RWPE2 (cell line): ENCODE results near the gene DIDO1.

Experiments
- ATAC-seq: fragments of 200-7000 bp; cut with Tn5 transposase; 3 replicates; pipeline ENCODE4 v1.9.1; 2021; ENCODE audit warnings: low read depth
- DNase-seq: peaks from one replicate; pipeline ENCODE4 v3.0.0-alpha.2; 2020; ENCODE audit warnings: low spot score
- H3K27ac ChIP-seq: fragments of 450-650 bp; 2 replicates; pipeline ENCODE4 v1.5.1; 2017; ENCODE audit warnings: mild to moderate bottlenecking; ENCODE audit not compliant: poor library complexity, severe bottlenecking
- H3K27me3 ChIP-seq: fragments of 250-450 bp; sonication (Bioruptor Pico); 2 replicates; pipeline ENCODE4 v1.5.1; 2021; ENCODE audit warnings: mild to moderate bottlenecking, moderate library complexity; ENCODE audit not compliant: insufficient read depth, poor library complexity, severe bottlenecking
- H3K36me3 ChIP-seq: fragments of 250-450 bp; sonication (Bioruptor Pico); 2 replicates; pipeline ENCODE4 v1.5.1; 2020; ENCODE audit warnings: low read depth, mild to moderate bottlenecking, moderate library complexity
- H3K4me1 ChIP-seq: fragments of 250-450 bp; sonication (Bioruptor Pico); 2 replicates; pipeline ENCODE4 v1.5.1; 2021; ENCODE audit warnings: mild to moderate bottlenecking, moderate library complexity; ENCODE audit not compliant: insufficient read depth, poor library complexity, severe bottlenecking
- H3K4me3 ChIP-seq: fragments of 250-450 bp; sonication (Bioruptor Pico); 2 replicates; pipeline ENCODE4 v1.5.1; 2021; ENCODE audit warnings: mild to moderate bottlenecking, moderate library complexity; ENCODE audit not compliant: severe bottlenecking
- H3K9me3 ChIP-seq: fragments of 250-450 bp; sonication (Bioruptor Pico); 2 replicates; pipeline ENCODE4 v1.5.1; 2021; ENCODE audit warnings: mild to moderate bottlenecking, moderate library complexity; ENCODE audit not compliant: severe bottlenecking
- TF ChIP-seq, protein P1 (sequence below): fragments of 450-650 bp; IDR thresholded peaks from one replicate; pipeline ENCODE4 v1.5.1; 2017; ENCODE audit warnings: mild to moderate bottlenecking, moderate library complexity; ENCODE audit not compliant: poor library complexity, severe bottlenecking

DIDO1 gene

GRCh38 chr20:62872862-62873261 is 53.4 kb downstream of the DIDO1 start:
- peak; percentile 67 for DNase-seq
- H3K4me1 ChIP-seq = peaks cover 12% of the 10 kb centered on the region
- H3K9me3 ChIP-seq = no peaks in the 10 kb centered on the region
- H3K36me3 ChIP-seq = no peaks in the 10 kb centered on the region
- no peak for ATAC-seq
- H3K27ac ChIP-seq = no peak overlapping the region
- H3K4me3 ChIP-seq = no peak overlapping the region
- TF ChIP-seq, protein P1, sequence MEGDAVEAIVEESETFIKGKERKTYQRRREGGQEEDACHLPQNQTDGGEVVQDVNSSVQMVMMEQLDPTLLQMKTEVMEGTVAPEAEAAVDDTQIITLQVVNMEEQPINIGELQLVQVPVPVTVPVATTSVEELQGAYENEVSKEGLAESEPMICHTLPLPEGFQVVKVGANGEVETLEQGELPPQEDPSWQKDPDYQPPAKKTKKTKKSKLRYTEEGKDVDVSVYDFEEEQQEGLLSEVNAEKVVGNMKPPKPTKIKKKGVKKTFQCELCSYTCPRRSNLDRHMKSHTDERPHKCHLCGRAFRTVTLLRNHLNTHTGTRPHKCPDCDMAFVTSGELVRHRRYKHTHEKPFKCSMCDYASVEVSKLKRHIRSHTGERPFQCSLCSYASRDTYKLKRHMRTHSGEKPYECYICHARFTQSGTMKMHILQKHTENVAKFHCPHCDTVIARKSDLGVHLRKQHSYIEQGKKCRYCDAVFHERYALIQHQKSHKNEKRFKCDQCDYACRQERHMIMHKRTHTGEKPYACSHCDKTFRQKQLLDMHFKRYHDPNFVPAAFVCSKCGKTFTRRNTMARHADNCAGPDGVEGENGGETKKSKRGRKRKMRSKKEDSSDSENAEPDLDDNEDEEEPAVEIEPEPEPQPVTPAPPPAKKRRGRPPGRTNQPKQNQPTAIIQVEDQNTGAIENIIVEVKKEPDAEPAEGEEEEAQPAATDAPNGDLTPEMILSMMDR = no peak
- H3K27me3 ChIP-seq = no peaks in the 10 kb centered on the region

DNA sequence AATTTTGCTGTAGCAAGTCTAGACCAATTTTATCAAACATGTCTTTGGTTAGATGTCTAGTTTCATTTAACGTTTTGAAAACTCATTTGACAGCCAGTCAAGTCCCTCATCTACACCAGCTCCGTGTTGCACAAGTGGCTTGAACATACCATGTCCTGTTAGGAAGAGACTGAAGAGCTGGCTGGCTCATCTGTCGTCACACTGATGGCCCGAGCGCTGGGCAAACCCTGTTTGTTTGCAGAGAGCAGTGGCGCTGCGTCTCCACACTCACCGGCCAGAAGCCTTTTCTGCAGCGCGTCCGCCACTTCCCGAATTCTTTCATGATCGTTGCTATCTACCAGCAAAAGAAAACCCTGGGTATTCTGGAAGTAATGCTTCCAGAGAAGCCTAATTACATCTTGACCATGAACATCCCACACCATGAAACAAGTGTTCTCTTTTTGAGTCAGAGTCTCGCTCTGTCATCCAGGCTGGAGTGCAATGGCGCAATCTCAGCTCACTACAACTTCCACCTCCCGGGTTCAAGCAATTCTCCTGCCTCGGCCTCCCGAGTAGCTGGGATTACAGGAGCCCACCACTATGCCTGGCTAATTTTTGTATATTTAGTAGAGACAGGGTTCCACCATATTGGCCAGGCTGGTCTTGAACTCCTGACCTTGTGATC is 54.0 kb downstream of the DIDO1 start:
- H3K27me3 ChIP-seq = no peaks in the 10 kb centered on the region
- TF ChIP-seq, protein P1 = no peak
- ATAC-seq (no peak), DNase-seq (peak; percentile 73)
- peaks cover 12% of the 10 kb centered on the region for H3K4me1 ChIP-seq
- H3K9me3 ChIP-seq = no peaks in the 10 kb centered on the region
- no peak overlapping the region for H3K4me3 ChIP-seq
- H3K27ac ChIP-seq = no peak overlapping the region
- H3K36me3 ChIP-seq = no peaks in the 10 kb centered on the region

DNA sequence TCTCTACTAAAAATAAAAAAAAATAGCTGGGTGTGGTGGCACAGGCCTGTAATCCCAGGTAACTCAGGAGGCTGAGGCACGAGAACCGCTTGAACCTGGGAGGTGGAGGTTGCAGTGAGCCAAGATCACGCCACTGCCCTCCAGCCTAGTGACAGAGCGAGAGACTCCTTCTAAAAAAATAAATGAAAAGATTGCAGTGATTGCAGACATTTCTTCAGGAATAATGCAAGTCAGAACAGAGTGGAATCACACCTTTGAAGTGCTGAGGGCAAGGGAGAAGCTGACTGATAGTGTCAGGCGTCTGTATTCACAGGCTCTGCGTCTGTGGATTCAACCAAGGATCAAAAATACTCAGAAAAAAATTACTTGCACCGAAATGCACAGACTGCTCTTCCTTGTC is 62.1 kb downstream of the DIDO1 start:
- H3K27ac ChIP-seq = no peak overlapping the region
- TF ChIP-seq, protein P1 = no peak
- H3K36me3 ChIP-seq = peaks cover 2% of the 10 kb centered on the region
- peaks cover 6% of the 10 kb centered on the region for H3K4me1 ChIP-seq
- DNase-seq (peak; percentile 14), ATAC-seq (no peak)
- no peaks in the 10 kb centered on the region for H3K27me3 ChIP-seq
- H3K9me3 ChIP-seq = no peaks in the 10 kb centered on the region
- H3K4me3 ChIP-seq = no peak overlapping the region

GRCh38 chr20:62861726-62862336 is 64.5 kb downstream of the DIDO1 start, which contains the start of gene TCFL5:
TSS of gene TCFL5 (minus strand) at chr20:62861822. CDS start at chr20:62861670, 152 bp downstream.
- H3K36me3 ChIP-seq = peaks cover 13% of the 10 kb centered on the region
- no peaks in the 10 kb centered on the region for H3K27me3 ChIP-seq
- TF ChIP-seq, protein P1 = no peak
- H3K4me3 ChIP-seq = peak within 1 kb of the TSS; percentile 97
- H3K27ac ChIP-seq = peak within 1 kb of the TSS; percentile 32
- peaks cover 17% of the 10 kb centered on the region for H3K4me1 ChIP-seq
- DNase-seq (peak; percentile 98), ATAC-seq (peak; percentile 60)
- no peaks in the 10 kb centered on the region for H3K9me3 ChIP-seq
